ENCODE data around the gene FAM111B.
A peak's percentile ranks its signal among the peaks of the same experiment; 100 is the strongest.

The FAM111B gene

DNA sequence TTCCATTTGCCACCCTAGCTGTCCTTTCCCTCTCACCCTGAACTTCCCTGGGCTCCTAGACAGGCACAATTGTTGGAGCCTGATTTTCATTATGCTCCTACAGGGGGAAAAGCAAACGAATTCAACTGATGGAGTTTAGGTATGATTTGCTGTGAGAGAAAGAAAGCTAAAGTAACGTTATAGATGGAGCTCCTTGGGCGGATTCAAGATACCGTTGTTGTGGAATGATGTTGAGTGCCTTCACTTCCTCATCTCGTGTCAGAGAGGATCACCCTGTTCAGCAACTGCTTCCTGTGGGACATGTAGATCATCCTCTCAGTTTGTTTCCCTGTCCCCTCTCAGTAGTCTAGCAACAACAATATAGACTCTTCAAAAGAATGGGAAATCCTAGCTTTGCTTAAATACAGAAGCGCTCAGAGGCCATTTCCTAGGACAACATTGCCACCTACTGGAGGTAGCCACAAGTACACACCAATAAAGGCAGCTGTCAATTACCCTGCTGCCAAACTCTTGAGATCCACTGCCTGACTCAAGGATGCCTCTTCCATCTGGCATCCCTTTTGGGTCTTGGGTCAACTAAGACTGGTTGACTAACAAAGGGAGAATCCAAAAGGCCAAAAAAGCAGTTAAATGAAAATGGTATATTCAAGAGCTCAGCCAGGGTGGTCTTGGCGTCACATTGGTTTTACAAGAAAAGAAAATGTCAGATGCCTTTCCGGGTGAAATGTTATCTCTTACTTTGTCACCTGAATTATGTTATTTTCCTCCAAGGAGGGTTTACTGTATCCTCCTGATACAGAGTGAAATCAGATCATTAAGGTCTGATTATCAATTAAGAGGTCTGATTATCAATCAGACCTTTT is 51.4 kb downstream of the FAM111B start:
- peak; percentile 74 for DNase-seq

DNA sequence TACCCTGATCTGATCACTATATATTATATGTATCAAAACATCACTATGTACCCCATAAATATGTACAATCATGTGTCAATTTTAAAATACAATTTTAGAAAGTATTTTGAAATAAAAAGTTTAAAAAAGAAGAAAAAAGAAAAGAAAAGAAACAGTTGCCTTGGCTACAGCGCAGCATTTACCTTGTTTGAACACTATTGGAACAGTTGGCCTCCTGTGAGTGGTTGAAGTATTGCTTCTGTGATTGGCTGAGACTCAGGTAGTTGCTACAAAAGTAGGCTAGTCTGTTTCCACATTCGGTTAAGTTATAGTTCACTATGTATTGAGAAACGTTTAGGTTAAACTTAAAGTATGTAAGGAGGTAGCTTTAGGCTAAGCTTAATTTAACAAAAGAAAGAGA is 57.0 kb downstream of the FAM111B start:
- no peak for DNase-seq

DNA sequence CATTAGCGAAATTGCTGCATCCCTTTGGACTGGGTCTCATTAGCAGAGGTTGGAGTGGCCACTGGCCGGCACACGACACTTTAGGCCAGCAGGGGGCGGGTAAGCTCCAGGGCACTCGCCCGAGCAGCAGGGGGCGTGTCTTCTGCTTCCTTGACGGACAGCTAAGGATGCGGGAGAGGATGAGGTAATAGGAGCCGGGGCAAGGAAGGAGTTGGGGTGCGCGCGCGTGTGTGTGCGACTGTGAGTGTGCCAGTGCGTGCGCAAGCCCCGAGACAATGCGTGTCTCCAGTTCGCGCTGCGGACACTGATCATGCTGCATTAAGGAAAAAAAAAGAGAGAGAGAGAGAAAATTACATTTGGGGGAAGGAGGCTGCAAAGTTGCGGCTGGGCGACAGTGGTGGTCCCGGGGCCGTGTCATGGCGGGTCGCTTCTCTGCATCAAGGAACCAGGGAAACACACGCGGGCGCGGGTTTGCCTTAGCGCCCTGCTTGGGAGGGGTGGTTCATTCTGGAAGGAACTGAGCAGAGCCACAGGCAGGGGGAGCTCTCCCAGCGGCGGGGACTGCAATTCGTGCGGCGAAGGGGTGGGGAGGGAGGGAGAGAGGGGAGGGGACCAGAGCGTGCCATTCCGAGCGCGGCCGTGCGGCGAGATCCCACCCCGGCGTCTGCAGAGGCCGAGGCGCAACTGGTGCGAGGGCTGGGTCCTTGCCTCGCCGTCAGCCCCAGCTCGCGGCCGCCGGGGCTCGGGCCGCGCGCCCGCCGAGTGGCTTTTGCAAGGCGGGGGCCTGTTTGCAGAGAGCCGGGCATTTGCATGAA is 64.7 kb downstream of the FAM111B start, which contains the start of gene DTX4:
DTX4 (plus strand) TSS at position 625 of the 815 bp plus-strand sequence. CDS start 464 bp downstream, outside the sequence.
- peak; percentile 95 for DNase-seq

DNA sequence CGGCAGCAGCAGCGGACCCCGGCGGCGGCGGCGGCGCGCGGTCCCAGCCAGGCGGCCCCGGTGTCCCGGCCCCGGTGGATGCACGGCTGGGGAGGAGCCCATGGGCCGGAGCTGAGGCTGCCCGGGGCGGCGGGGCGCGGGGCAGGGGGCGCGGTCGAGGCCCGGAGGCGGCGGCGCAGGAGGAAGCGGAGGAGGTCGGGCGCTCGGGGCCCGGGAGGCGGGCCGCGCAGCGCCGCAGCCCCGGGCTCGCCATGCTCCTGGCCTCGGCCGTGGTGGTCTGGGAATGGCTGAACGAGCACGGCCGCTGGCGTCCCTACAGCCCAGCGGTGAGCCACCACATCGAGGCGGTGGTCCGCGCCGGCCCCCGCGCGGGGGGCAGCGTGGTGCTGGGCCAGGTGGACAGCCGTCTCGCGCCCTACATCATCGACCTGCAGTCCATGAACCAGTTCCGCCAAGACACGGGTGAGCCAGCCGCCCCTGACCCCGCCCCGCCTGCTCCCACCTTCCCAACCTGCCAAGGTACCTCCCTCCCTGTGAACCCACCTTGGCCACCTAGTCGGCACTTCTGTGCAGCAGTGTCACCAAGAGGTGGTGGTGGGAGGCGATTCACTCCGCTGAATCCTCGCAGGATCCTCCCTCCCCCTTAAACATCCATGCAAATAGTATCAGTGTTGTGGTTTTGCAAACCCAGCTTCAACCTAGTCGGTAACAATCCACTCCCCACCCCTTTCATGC is 65.5 kb downstream of the FAM111B start:
- DNase-seq = no peak

DNA sequence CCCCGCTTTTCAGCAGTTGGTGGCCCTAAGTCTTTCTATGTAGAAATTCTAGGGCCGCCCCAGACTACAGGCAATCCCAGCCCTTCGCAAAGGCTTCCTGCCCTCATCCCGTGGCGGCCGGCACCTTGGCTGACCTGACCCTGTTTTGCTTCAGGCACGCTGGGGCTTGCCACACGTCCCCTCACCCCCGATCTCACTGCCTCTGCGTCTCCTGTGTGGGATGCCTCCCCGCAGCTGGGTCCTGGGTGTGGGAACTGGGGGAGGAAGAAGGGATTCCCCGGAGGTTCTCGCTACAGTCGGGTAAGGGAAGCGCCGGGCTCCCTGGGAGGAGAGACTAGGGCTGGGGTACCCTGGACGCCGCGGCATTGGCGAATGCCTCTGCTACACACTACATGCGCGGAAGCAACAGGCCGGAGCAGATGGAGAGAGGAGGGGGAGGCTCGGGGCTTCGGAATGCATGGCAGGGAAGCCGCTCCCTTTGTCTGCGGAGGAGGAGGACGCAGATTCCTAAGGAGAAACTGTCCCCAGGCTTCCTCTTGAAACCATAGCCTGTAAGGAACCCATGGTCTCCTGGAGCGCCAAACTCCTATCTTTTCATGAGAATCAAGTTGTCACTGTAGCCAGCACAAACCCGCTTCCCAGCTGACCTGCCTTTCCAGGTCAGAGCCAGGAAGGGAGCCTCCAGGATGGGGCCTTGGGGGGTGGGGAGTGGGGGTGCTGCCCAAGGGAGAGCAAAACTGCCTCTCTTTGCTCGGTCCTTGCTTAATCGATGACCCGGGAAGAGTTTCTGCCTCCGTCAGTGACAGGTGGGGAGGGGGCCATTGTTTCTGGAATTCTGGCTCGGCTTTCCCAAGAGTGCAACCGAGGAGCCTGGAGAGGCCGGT is 66.3 kb downstream of the FAM111B start:
- DNase-seq = peak; percentile 69

DNA sequence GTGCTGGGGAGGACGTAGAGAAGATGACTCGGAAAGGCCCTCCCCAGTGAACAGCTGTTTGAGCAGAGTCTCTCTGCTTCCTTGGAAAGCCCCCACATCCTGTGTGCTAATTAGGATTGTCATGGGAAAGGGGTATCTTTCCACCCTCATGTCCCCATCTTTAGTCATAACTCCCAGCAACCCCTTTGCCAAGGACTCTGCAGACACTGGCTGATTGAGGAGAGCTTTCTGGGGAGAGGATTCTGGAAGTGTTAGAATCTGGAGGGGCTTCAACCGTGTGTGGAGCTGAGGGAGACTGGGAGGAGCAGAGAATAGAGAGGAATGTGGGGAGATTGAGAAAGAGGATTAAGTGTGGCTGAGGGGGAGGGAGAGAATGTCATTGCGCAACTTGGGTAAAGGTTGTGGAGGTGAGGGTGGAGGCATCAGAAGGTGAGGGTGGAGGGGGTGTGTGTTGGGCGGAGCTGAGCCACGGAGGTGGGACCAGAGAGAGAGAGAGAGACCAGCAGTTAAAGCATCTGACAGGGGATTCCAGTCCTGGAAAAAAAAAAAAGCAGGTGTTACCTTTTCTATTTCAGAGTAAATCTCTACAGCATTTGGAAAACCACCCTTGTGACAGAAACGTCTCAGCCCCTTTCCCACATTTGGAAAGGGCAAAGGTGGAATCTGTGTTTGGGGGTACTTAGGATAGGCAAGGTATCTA is 67.1 kb downstream of the FAM111B start:
- DNase-seq = peak; percentile 59

DNA sequence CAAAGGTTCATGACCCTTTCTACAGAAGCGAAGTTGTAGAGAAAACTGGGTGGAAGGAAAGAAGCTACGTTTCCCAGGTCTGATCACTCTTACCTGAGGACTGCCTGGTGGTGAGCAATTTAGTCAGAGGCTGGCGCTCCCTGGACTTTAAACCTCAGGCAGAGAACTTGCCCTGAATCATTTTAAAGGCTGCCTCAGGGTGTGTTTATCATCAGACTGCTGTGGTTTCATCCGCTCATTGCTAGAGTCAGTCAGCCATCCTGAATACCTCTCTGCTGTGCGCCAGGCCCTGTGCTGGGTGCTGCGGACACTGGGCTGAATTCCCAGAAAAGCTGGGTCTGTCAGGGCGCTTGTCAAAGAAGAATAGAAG is 67.6 kb downstream of the FAM111B start:
- DNase-seq = no peak

DNA sequence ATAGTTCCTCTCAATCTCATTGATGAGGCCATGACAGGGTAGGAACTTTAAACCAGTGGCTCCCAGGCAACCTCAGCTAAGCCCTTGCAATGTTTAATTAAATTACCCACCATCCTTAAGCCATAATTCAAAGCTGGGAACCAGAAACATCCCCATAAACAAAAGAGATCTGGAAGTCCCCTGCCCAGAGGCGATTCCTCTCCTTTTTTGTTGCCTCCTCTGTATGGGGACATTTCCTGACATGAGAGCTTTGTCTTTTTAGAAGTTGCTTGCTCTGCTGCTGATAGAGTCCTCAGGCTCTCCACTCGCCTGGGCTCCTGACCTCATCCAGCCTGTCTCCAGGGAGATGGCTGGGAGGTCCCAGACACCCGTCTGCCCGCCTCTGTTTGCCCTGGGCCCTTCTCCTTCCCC is 68.1 kb downstream of the FAM111B start:
- no peak for DNase-seq

DNA sequence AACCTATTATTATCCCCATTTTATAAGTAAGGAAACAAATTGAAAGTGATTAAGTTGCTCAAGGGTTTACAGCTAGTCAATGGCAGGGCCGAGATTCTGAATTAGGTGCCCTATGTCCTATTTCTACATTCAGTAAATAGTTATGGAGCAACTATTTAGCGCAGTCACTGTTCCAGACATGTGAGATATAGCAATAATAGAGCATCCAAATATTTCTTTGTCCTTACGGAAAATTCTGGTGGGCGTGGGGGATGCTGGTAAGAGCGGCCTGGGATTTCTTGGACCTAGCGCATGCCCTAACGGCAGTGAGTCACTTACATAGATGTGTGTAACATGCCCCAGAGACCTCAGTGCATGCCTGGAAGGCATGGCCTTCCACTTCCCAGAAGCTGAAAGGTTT is 69.3 kb downstream of the FAM111B start:
- DNase-seq = no peak
